Lower leg skin (tissue), 3 donors: ENCODE measurements around the gene PTPRB.

Experiments
- POLR2A ChIP-seq, 2 donors: fragments of 450-650 bp; IDR thresholded peaks; one replicate each; pipeline ENCODE4 v1.6.1; 2016 to 2017; ENCODE audit warnings: antibody characterized with exemption in 2 of 2, mild to moderate bottlenecking in 1 of 2, moderate library complexity in 1 of 2
- TF ChIP-seq, protein P1 (sequence below), 3 donors: fragments of 450-650 bp; IDR thresholded peaks; one replicate each; pipeline ENCODE4 v1.5.1; 2016; ENCODE audit warnings: antibody characterized with exemption in 3 of 3, mild to moderate bottlenecking in 3 of 3, moderate library complexity in 2 of 3

DNA sequence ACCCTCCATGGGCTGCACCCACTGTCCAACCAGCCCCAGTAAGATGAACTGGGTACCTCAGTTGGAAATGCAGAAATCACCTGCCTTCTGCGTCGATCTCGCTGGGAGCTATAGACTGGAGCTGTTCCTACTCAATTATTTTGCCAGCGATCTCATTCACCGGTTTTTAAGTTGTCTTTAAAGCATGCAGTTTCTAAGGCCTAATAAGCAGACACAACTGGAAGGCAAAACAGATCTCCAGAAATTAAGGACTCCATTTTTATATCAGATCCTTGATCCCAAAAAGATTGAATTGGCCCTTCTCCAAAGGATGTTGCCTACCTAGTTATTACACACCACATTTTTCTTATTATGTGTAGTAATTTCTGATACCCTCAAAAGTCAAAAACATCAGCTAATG is 139.7 kb downstream of the PTPRB start:
- TF ChIP-seq POLR2A (IDR thresholded peaks at IDR 0.05) = no peak
- TF ChIP-seq, protein P1, sequence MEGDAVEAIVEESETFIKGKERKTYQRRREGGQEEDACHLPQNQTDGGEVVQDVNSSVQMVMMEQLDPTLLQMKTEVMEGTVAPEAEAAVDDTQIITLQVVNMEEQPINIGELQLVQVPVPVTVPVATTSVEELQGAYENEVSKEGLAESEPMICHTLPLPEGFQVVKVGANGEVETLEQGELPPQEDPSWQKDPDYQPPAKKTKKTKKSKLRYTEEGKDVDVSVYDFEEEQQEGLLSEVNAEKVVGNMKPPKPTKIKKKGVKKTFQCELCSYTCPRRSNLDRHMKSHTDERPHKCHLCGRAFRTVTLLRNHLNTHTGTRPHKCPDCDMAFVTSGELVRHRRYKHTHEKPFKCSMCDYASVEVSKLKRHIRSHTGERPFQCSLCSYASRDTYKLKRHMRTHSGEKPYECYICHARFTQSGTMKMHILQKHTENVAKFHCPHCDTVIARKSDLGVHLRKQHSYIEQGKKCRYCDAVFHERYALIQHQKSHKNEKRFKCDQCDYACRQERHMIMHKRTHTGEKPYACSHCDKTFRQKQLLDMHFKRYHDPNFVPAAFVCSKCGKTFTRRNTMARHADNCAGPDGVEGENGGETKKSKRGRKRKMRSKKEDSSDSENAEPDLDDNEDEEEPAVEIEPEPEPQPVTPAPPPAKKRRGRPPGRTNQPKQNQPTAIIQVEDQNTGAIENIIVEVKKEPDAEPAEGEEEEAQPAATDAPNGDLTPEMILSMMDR (IDR thresholded peaks at IDR 0.05) = no peak
